Measurements from ENCODE around the gene NAA40. TPM values are rescaled to one million over a fixed set of nuclear protein-coding genes. Genes with fewer than 3 reads are reported as not detected.

The NAA40 gene
- total and polyA plus RNA-seq, 2 of the 4 experiments (the other 2 are of a cell fraction), result 15.2 to 24.7 TPM

DNA sequence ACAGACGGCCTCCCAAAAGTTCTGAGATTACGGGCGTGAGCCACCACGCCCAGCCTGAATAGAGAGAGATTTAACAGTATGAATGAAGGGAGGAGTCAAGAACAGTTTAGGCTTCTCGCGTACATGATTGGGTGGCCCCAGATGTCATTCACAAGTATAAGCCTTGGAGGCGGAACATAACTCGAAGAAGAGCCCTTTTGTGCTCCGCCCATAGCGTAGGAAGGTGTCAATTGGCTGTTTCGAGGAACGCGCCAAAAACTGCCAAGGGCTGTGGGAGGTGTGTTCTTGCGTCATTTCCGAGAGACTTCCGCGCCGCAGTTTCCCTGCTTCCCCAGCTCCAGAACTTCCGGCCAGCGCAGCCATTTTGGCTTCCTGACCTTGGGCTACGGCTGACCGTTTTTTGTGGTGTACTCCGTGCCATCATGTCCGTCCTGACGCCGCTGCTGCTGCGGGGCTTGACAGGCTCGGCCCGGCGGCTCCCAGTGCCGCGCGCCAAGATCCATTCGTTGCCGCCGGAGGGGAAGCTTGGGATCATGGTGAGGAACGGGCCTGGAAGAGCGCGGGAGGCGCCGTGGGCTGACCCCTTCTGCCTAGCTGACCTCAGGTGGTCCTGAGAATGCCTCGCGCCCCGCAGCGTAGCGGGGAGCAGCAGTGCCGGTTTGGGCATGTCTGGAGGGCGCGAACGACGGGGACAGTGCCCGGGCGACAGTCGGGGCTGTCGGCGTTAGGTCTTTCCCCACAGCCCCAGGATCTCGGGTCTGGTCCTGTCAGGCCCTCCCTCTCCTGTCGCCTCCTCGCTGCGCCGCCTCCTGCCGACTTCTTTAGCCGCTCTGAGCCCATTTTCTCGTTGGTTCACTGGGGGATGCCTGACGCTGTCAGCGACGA lies 35.7 kb downstream of the NAA40 start, which contains the start of gene COX8A (continued):
- TF ChIP-seq, protein P1, sequence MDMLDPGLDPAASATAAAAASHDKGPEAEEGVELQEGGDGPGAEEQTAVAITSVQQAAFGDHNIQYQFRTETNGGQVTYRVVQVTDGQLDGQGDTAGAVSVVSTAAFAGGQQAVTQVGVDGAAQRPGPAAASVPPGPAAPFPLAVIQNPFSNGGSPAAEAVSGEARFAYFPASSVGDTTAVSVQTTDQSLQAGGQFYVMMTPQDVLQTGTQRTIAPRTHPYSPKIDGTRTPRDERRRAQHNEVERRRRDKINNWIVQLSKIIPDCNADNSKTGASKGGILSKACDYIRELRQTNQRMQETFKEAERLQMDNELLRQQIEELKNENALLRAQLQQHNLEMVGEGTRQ (IDR thresholded peaks at IDR 0.05; ENCODE audit: low read depth, low read length), result 0 out of 2 replicates have a peak, but pooled peaks have one; percentile 1
- TF ChIP-seq FOS (IDR thresholded peaks at IDR 0.05; ENCODE audit: low read depth, low read length), result no peak

DNA sequence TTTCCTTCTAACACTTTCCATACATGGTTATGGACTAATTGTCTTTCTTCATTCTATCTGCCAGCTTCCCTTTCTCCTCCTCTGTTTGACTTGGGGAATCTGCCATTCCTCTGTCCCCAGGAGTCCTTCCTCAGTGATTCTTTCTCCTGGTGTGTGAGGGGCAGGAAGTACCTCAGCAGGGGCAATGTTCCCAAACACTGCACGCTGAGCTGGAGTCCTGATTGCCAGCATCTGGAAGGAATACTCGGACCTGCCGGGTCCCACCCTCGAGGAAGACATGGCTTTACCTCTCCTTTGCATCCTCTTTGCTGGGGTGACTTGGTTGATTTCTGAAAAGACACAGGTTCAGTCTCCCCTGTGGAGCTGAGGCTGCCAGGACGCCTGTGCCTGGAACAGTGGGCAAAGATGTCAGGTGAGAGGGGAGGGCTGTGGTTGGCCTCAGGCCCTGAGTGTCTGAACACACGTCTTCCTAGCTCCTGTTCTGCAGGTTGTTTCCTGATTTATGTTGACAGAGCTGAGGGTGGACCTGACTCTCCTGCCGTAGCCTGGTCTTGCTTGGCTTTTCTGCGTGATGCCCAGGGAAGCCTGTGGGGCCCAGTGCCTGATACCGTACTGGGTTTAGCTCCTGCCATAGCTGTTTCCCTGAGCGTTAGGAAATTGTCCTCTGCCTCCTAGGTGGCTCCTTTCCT lies 39.9 kb downstream of the NAA40 start:
- H2BK120ac ChIP-seq (ENCODE audit: low read depth, low read length), result no peak overlapping the region
- H4K8ac ChIP-seq (ENCODE audit: low read depth in 2 of 2, low read length in 2 of 2), result no peak overlapping the region
- no peak overlapping the region for H3K56ac ChIP-seq (ENCODE audit: extremely low read depth, insufficient read depth, low read length)
- no peak overlapping the region for H4K91ac ChIP-seq (ENCODE audit: insufficient read depth, low read depth, low read length)
- POLR2A ChIA-PET (ENCODE audit: unreplicated experiment), result no interaction called here
- BruUV-seq (replicated peaks), result no TSS peak
- CTCF ChIA-PET, result no interaction called here
- no peak overlapping the region for H2BK20ac ChIP-seq (ENCODE audit: low read depth, low read length)
- no peak overlapping the region for H4K5ac ChIP-seq (ENCODE audit: low read depth, low read length)
- peaks cover 24% of the 10 kb centered on the region for H3K9me1 ChIP-seq (ENCODE audit: insufficient read depth, low read length)
- H3K27me3 ChIP-seq (ENCODE audit: control insufficient read depth, insufficient read depth, low read length), result no peaks in the 10 kb centered on the region
- DNase-seq (no peak), ATAC-seq (ENCODE audit: low read depth) (no peak)
- H2AK5ac ChIP-seq (ENCODE audit: low read depth, low read length), result no peak overlapping the region
- H2BK5ac ChIP-seq (ENCODE audit: low read depth, low read length, poor library complexity, severe bottlenecking), result no peak overlapping the region
- no peak overlapping the region for H3K4me2 ChIP-seq (ENCODE audit: low read depth, low read length)
- H2BK15ac ChIP-seq (ENCODE audit: low read depth, low read length), result no peak overlapping the region
- WGBS, 2 experiments (ENCODE audit: extremely low coverage in 2 of 2, insufficient read length in 1 of 2), result 93% methylated on average over 3 of the region's 10 CpGs; no CpG with 5 or more reads in 1 of the 2 experiments
- no peak overlapping the region for H3K27ac ChIP-seq (ENCODE audit: insufficient read depth, low read length)
- intact Hi-C loops (cut with micrococcal nuclease) (no loop called here), in situ Hi-C loops (cut with MboI; ENCODE audit: low sequenced_read_pairs) (no loop called here), dilution Hi-C loops (cut with HindIII; ENCODE audit: low sequenced_read_pairs, unreplicated experiment) (no loop called here)
- H3K23ac ChIP-seq (ENCODE audit: low read depth, low read length), result no peak overlapping the region
- no peaks in the 10 kb centered on the region for H3K9me3 ChIP-seq (ENCODE audit: control insufficient read depth, insufficient read depth, low read length)
- H3K4ac ChIP-seq (ENCODE audit: low read depth, low read length), result no peak overlapping the region
- H3K18ac ChIP-seq (ENCODE audit: low read depth, low read length), result no peak overlapping the region
- H4K20me1 ChIP-seq (ENCODE audit: insufficient read depth, low read length), result peaks cover 18% of the 10 kb centered on the region
- H3K4me1 ChIP-seq (ENCODE audit: control insufficient read depth, insufficient read depth, low read length), result peaks cover 13% of the 10 kb centered on the region
- H2AFZ ChIP-seq (replicated peaks; ENCODE audit: low read length, poor library complexity), result no peak overlapping the region
- peaks cover 11% of the 10 kb centered on the region; the same call in 1 of the 2 replicates for H3K36me3 ChIP-seq (ENCODE audit: control insufficient read depth, insufficient read depth, low read length)
- H2AK9ac ChIP-seq (replicated peaks; ENCODE audit: low read depth, low read length, poor library complexity), result peak overlapping the region; percentile 79
- H3K9ac ChIP-seq (ENCODE audit: low read depth, low read length), result no peak overlapping the region
- no peak overlapping the region for H3K4me3 ChIP-seq (ENCODE audit: insufficient read depth, low read depth, low read length)
- H3K79me1 ChIP-seq (ENCODE audit: low read depth in 1 of 2, low read length in 2 of 2), result peaks cover 16 to 62% of the 10 kb centered on the region in 2 experiments
- no peak overlapping the region for H3K14ac ChIP-seq (replicated peaks; ENCODE audit: low read depth, low read length)
- TF ChIP-seq, protein P2, sequence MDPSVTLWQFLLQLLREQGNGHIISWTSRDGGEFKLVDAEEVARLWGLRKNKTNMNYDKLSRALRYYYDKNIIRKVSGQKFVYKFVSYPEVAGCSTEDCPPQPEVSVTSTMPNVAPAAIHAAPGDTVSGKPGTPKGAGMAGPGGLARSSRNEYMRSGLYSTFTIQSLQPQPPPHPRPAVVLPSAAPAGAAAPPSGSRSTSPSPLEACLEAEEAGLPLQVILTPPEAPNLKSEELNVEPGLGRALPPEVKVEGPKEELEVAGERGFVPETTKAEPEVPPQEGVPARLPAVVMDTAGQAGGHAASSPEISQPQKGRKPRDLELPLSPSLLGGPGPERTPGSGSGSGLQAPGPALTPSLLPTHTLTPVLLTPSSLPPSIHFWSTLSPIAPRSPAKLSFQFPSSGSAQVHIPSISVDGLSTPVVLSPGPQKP (IDR thresholded peaks at IDR 0.05; ENCODE audit: borderline replicate concordance, low read depth, low read length), result no peak
- TF ChIP-seq FOS (IDR thresholded peaks at IDR 0.05; ENCODE audit: low read depth, low read length), result no peak
- no peak for TF ChIP-seq BHLHE40 (IDR thresholded peaks at IDR 0.05; ENCODE audit: low read depth, low read length)
- no peak for TF ChIP-seq POLR2A (IDR thresholded peaks at IDR 0.05; ENCODE audit: low read depth, low read length)
- no peak for TF ChIP-seq SMC3 (IDR thresholded peaks at IDR 0.05; ENCODE audit: low read depth, low read length)
- TF ChIP-seq RAD21 (IDR thresholded peaks at IDR 0.05; ENCODE audit: low read length), result no peak
- no peak for TF ChIP-seq NFE2L2 (IDR thresholded peaks at IDR 0.05; ENCODE audit: low read depth, low read length)
- no peak for TF ChIP-seq RCOR1 (IDR thresholded peaks at IDR 0.05; ENCODE audit: insufficient replicate concordance, low read length)
- TF ChIP-seq RFX5 (IDR thresholded peaks at IDR 0.05; ENCODE audit: low read depth, low read length), result no peak
- TF ChIP-seq MXI1 (IDR thresholded peaks at IDR 0.05; ENCODE audit: borderline replicate concordance, low read depth, low read length), result no peak
- TF ChIP-seq CEBPB (IDR thresholded peaks at IDR 0.05; ENCODE audit: low read depth, low read length), result no peak
- TF ChIP-seq, protein P1 (IDR thresholded peaks at IDR 0.05; ENCODE audit: low read depth, low read length), result no peak
